ENCODE results near the gene SLC4A8. TPM values are rescaled to one million over a fixed set of nuclear protein-coding genes. Genes with fewer than 3 reads are reported as not detected.

Gene SLC4A8
- total RNA-seq, 2 donors from 2014 or later, result 0.50 to 10.5 TPM

- no peaks in the 10 kb centered on the region for H3K27me3 ChIP-seq (replicated peaks; ENCODE audit: insufficient read depth)
- no peaks in the 10 kb centered on the region for H3K4me1 ChIP-seq (replicated peaks)
- H3K27ac ChIP-seq, result no peak overlapping the region
- intact Hi-C loops (cut with DNase I), result no loop called here
- no peaks in the 10 kb centered on the region for H3K9me3 ChIP-seq
- TF ChIP-seq POLR2A (IDR thresholded peaks at IDR 0.05), result no peak
- TF ChIP-seq, protein P1, sequence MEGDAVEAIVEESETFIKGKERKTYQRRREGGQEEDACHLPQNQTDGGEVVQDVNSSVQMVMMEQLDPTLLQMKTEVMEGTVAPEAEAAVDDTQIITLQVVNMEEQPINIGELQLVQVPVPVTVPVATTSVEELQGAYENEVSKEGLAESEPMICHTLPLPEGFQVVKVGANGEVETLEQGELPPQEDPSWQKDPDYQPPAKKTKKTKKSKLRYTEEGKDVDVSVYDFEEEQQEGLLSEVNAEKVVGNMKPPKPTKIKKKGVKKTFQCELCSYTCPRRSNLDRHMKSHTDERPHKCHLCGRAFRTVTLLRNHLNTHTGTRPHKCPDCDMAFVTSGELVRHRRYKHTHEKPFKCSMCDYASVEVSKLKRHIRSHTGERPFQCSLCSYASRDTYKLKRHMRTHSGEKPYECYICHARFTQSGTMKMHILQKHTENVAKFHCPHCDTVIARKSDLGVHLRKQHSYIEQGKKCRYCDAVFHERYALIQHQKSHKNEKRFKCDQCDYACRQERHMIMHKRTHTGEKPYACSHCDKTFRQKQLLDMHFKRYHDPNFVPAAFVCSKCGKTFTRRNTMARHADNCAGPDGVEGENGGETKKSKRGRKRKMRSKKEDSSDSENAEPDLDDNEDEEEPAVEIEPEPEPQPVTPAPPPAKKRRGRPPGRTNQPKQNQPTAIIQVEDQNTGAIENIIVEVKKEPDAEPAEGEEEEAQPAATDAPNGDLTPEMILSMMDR (IDR thresholded peaks at IDR 0.05), result no peak
- no peak for TF ChIP-seq POLR2AphosphoS5 (IDR thresholded peaks at IDR 0.05)
- H3K4me3 ChIP-seq, result no peak overlapping the region
- H3K36me3 ChIP-seq, result no peaks in the 10 kb centered on the region
- no peak for DNase-seq (ENCODE audit: low spot score)
- WGBS, result 48% methylated on average over 10 of the region's 10 CpGs
These were observed 36.4 kb upstream of the SLC4A8 start for GRCh38 chr12:51388069-51388799.

DNA sequence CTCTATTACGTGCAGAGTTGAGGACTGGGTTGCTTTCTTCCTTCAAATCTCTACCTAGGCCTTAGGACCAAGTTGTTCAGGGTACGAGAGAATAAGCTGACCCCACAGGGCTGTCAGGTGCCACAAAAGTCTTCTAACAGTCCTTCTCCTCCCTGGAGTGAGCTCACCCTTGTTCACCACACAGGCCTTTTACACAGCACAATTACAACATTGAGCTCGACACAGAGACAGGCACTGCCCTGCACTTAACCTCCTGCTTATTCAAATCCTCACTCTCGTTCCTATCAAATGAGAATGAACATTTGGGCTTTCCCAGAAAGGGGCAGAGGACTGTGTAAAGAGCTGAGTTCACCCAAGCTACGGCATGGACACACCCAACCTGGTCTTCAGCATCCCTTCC lies 35.8 kb upstream of the SLC4A8 start:
- 97% methylated on average over 5 of the region's 5 CpGs for WGBS
- no peaks in the 10 kb centered on the region for H3K4me1 ChIP-seq (replicated peaks)
- no peaks in the 10 kb centered on the region for H3K9me3 ChIP-seq
- H3K36me3 ChIP-seq, result no peaks in the 10 kb centered on the region
- H3K27me3 ChIP-seq (replicated peaks; ENCODE audit: insufficient read depth), result no peaks in the 10 kb centered on the region
- TF ChIP-seq POLR2AphosphoS5 (IDR thresholded peaks at IDR 0.05) (no peak), POLR2A (IDR thresholded peaks at IDR 0.05) (no peak)
- TF ChIP-seq, protein P1 (IDR thresholded peaks at IDR 0.05), result no peak
- intact Hi-C loops (cut with DNase I), result no loop called here
- DNase-seq (ENCODE audit: low spot score), result no peak
- no peak overlapping the region for H3K4me3 ChIP-seq
- no peak overlapping the region for H3K27ac ChIP-seq

DNA sequence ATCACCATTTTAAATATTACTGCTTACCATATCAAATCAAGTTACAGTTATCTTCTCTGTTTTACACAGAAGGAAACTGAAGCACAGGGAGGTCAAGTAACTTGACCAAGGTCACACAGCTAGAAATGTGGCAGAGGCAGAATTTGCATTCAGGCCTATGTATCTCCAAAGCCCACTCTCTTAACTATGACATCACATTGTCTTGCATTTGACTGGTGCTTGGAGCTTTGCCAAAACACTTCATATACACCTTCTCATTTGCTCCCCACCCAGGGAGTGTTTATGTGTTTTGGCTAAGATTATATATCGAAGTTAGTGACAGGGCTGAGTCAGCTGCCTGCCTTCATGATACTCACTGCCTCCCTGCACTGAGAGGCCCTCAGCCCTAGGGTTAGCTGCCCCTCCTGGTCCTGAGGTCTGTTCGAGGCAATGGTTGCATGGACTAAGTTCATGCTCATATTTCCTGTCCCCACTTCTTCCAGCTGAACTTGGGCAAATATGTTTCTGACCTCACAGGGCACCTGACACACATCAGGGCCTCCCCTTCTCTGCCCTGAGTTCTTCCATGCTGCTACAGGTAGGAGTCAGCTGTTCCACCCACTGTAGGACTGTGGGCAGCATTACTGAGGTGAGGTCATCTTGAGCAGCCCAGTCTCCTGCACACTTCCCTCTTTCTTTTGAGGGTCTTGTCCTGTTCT lies 35.2 kb upstream of the SLC4A8 start:
- no peaks in the 10 kb centered on the region for H3K9me3 ChIP-seq
- intact Hi-C loops (cut with DNase I), result no loop called here
- H3K27me3 ChIP-seq (replicated peaks; ENCODE audit: insufficient read depth), result no peaks in the 10 kb centered on the region
- H3K4me3 ChIP-seq, result no peak overlapping the region
- WGBS, result 65% methylated on average over 2 of the region's 2 CpGs
- H3K4me1 ChIP-seq (replicated peaks), result no peaks in the 10 kb centered on the region
- TF ChIP-seq, protein P1 (IDR thresholded peaks at IDR 0.05), result no peak
- no peak for TF ChIP-seq POLR2AphosphoS5 (IDR thresholded peaks at IDR 0.05)
- no peak for TF ChIP-seq POLR2A (IDR thresholded peaks at IDR 0.05)
- H3K27ac ChIP-seq, result no peak overlapping the region
- DNase-seq (ENCODE audit: low spot score), result no peak
- H3K36me3 ChIP-seq, result no peaks in the 10 kb centered on the region

GRCh38 chr12:51390457-51390856 lies 34.2 kb upstream of the SLC4A8 start:
- Histone ChIP-seq H3K27me3 (replicated peaks; ENCODE audit: insufficient read depth) (no peaks in the 10 kb centered on the region), H3K9me3 (no peaks in the 10 kb centered on the region), H3K36me3 (no peaks in the 10 kb centered on the region), H3K27ac (no peak overlapping the region), H3K4me1 (replicated peaks) (no peaks in the 10 kb centered on the region), H3K4me3 (no peak overlapping the region)
- DNase-seq (ENCODE audit: low spot score), result no peak
- TF ChIP-seq POLR2AphosphoS5 (IDR thresholded peaks at IDR 0.05) (no peak), POLR2A (IDR thresholded peaks at IDR 0.05) (no peak)
- TF ChIP-seq, protein P1 (IDR thresholded peaks at IDR 0.05), result no peak
- intact Hi-C loops (cut with DNase I), result no loop called here
- 81% methylated on average over 6 of the region's 6 CpGs for WGBS
